Erythroblast (primary cell): Measurements from ENCODE around the gene SOX14.

Source experiments
- GATA1 ChIP-seq: IDR thresholded peaks from 2 replicates; pipeline ENCODE4 v1.6.1; 2011; ENCODE audit warnings: low read depth, mild to moderate bottlenecking, control low read depth, low read length, moderate library complexity
- POLR2A ChIP-seq: IDR thresholded peaks from 2 replicates; pipeline ENCODE4 v1.6.1; 2011; ENCODE audit warnings: mild to moderate bottlenecking, low read length

- TF ChIP-seq POLR2A (no peak), GATA1 (no peak)
Measured at GRCh38 chr3:137766041-137766875, 2.1 kb downstream of the SOX14 start.
